MCF 10A (cell line): ENCODE data around the gene ARMC9. TPM values are rescaled to one million over a fixed set of nuclear protein-coding genes. Genes with fewer than 3 reads are reported as not detected.

Experiments
- BruUV-seq: library from RNA; stranded (reverse); fragments of 400-500 nt; replicated peaks from 2 replicates; lab custom pipeline; 2021; lab: Mats Ljungman, UMichigan
- CTCF ChIA-PET: fragments of 300-600 bp; sonication (Branson Sonifier 250); formaldehyde crosslinking; extraction: SDS; loops from one replicate; lab custom pipeline; 2021; ENCODE audit warnings: antibody characterized with exemption, inconsistent platforms; lab: Yijun Ruan, JAX
- POLR2A ChIA-PET: fragments of 300-600, 350-650 bp; sonication (Branson Sonifier 250); formaldehyde crosslinking; extraction: SDS; loops from one replicate; lab custom pipeline; 2020; ENCODE audit warnings: antibody characterized with exemption, inconsistent platforms; lab: Yijun Ruan, JAX
- DNase-seq: peaks from one replicate; pipeline ENCODE4 v3.0.0-alpha.2; 2018; ENCODE audit not compliant: unreplicated experiment
- H3K27ac Mint-ChIP-seq: one replicate; pipeline ENCODE4 v1.8.0; 2022; ENCODE audit warnings: mild to moderate bottlenecking, low read depth, mixed read lengths; ENCODE audit not compliant: unreplicated experiment
- H3K27me3 Mint-ChIP-seq: one replicate; pipeline ENCODE4 v1.8.0; 2022; ENCODE audit warnings: mixed read lengths; ENCODE audit not compliant: insufficient read depth, unreplicated experiment
- H3K36me3 Mint-ChIP-seq: one replicate; pipeline ENCODE4 v1.8.0; 2022; ENCODE audit warnings: mild to moderate bottlenecking, moderate library complexity, mixed read lengths; ENCODE audit not compliant: insufficient read depth, unreplicated experiment
- H3K4me1 Mint-ChIP-seq: one replicate; pipeline ENCODE4 v1.8.0; 2022; ENCODE audit warnings: mixed read lengths; ENCODE audit not compliant: insufficient read depth, unreplicated experiment
- H3K4me3 Mint-ChIP-seq: one replicate; pipeline ENCODE4 v1.8.0; 2022; ENCODE audit warnings: mild to moderate bottlenecking, moderate library complexity, mixed read lengths; ENCODE audit not compliant: unreplicated experiment
- H3K9me3 Mint-ChIP-seq: one replicate; pipeline ENCODE4 v1.8.0; 2022; ENCODE audit warnings: mixed read lengths; ENCODE audit not compliant: unreplicated experiment
- intact Hi-C: fragments of 100-400 bp; cut with micrococcal nuclease; formaldehyde crosslinking; loops from 2 replicates; pipeline ENCODE4 v1.14.1; 2022
- total RNA-seq: library from RNA; stranded (reverse); gene quantifications from 2 replicates; pipeline ENCODE4 v1.2.3, GENCODE V29; 2022
- TF ChIP-seq, protein P1 (sequence below): fragments of 200-600 bp; IDR thresholded peaks from one replicate; pipeline ENCODE4 v1.8.0; 2022; ENCODE audit warnings: antibody characterized with exemption, mild to moderate bottlenecking; ENCODE audit not compliant: unreplicated experiment

ARMC9 gene
- total RNA-seq, 1 experiment from 2014 or later: 16.5 TPM

DNA sequence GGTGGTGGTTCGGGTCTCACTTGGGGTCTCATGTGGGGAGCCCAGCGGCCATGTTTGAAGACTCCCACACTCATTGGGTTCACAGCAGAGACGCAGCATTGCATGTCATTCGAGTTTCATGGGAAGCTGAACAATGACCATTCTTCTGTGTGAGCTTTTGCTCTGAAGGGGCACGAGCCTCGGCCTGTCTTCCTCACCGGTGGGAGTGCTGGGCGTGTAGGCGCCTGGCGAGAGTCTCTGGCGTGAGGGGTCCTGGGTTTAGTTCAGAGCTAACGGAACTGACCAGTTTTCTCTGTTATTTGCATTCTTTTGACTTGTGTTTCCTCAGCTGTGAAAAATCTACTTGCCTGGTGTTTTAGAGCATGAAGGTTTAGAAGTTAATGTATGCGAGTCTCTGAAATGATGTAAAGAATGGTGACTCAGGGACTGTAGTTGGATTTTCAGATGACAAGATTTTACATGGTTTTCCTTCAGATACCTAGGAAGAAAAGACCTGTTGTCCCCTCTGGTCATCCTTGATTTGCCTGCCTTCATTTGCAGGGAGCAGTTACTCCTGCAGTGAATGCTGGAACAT, 98.1 kb downstream of the ARMC9 start:
- Mint-ChIP-seq H3K4me3 (no peak overlapping the region), H3K4me1 (no peaks in the 10 kb centered on the region), H3K27me3 (no peaks in the 10 kb centered on the region), H3K9me3 (no peaks in the 10 kb centered on the region), H3K36me3 (peaks cover 18% of the 10 kb centered on the region), H3K27ac (no peak overlapping the region)
- ChIA-PET POLR2A (interaction anchor here (0.8 to 0.9 kb wide), 2 partner anchors 8 to 116 kb away, joined by 4 read pairs; no protein-coding TSS in a partner anchor), CTCF (interaction anchor here (0.5 to 2.8 kb wide), 19 partner anchors 9 to 345 kb away, joined by 3 to 25 read pairs (median 6); no protein-coding TSS in a partner anchor)
- no peak for DNase-seq
- intact Hi-C loops: loop anchor here (2.0 to 10.0 kb wide), 2 partner anchors 104 to 192 kb away; no protein-coding TSS in a partner anchor
- BruUV-seq: no TSS peak
- TF ChIP-seq, protein P1, sequence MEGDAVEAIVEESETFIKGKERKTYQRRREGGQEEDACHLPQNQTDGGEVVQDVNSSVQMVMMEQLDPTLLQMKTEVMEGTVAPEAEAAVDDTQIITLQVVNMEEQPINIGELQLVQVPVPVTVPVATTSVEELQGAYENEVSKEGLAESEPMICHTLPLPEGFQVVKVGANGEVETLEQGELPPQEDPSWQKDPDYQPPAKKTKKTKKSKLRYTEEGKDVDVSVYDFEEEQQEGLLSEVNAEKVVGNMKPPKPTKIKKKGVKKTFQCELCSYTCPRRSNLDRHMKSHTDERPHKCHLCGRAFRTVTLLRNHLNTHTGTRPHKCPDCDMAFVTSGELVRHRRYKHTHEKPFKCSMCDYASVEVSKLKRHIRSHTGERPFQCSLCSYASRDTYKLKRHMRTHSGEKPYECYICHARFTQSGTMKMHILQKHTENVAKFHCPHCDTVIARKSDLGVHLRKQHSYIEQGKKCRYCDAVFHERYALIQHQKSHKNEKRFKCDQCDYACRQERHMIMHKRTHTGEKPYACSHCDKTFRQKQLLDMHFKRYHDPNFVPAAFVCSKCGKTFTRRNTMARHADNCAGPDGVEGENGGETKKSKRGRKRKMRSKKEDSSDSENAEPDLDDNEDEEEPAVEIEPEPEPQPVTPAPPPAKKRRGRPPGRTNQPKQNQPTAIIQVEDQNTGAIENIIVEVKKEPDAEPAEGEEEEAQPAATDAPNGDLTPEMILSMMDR: no peak

DNA sequence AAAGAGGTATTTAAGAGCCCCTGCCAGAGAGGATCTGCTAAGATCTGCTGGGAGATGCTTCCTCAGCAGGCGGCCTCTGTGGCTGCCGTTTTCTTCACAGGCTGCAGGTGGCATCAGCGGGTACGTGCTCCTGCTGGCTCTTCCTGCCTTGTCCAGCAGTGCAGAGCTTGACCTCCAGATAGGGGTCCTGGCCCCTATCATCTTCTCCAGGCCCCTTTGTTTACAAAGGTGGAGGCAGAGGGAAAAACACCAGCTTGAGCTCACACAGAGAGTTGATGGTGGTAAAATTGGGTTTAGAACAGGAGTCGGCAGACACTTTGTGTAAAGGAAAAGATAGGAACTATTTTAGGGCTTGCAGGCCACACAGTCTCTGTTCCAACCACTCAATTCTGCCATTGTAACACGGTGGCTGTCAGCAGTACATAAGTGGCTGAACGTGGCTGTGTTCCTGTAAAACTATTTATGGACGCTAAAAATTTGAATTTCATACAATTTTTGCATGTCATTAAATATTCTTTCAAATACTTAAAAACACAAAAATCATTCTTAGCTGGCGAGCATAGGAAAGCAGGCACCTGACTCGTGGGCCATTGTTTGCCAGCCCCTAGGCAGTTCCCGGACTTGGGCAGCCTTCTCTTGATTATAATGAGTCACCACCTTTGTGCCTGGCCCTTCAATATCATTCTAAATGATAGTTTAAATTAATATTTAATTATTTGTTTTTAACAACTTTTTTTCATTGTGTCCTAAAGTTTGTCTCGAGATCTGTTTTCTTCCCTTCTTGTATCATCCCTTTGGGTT, 98.9 kb downstream of the ARMC9 start:
- intact Hi-C loops: loop anchor here (1.0 to 10.0 kb wide), 3 partner anchors 70 to 193 kb away; no protein-coding TSS in a partner anchor
- no TSS peak for BruUV-seq
- Mint-ChIP-seq H3K36me3 (peaks cover 18% of the 10 kb centered on the region), H3K27me3 (no peaks in the 10 kb centered on the region), H3K9me3 (no peaks in the 10 kb centered on the region), H3K4me3 (no peak overlapping the region), H3K27ac (no peak overlapping the region), H3K4me1 (no peaks in the 10 kb centered on the region)
- CTCF ChIA-PET: interaction anchor here (0.6 to 2.8 kb wide), 16 partner anchors 9 to 346 kb away, joined by 3 to 25 read pairs (median 7); no protein-coding TSS in a partner anchor
- DNase-seq: peak; percentile 51
- TF ChIP-seq, protein P1: peak; percentile 42
- POLR2A ChIA-PET: interaction anchor here (0.6 to 0.9 kb wide), 3 partner anchors 9 to 115 kb away, joined by 3 to 4 read pairs (median 4); no protein-coding TSS in a partner anchor

DNA sequence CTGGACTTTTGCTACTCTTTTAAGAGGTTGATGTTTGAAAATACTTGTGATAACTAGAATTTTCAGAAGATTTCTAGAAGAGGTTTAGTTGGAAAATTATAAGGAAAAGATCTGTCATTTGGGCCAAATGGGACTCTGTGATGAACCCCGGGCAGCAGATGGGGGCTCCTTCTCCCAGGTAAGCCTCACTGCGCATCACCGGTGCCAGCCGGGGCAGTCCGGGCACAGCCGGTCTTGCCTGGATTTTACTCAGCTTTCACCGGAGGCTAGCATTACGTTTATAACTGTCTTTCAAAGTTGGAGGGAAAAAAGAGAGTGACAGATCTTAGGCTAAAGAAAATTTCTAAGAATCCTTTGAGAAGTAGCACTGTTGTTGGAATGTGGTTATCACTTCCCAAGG, 99.7 kb downstream of the ARMC9 start:
- ChIA-PET POLR2A (interaction anchor here (0.6 kb wide), 1 partner anchor 12 kb away, joined by 3 read pairs; no protein-coding TSS in a partner anchor), CTCF (interaction anchor here (0.6 to 2.8 kb wide), 12 partner anchors 8 to 233 kb away, joined by 3 to 25 read pairs (median 8); no protein-coding TSS in a partner anchor)
- Mint-ChIP-seq H3K27me3 (no peaks in the 10 kb centered on the region), H3K36me3 (peaks cover 18% of the 10 kb centered on the region), H3K4me1 (no peaks in the 10 kb centered on the region), H3K9me3 (no peaks in the 10 kb centered on the region), H3K4me3 (no peak overlapping the region), H3K27ac (no peak overlapping the region)
- no peak for DNase-seq
- BruUV-seq: no TSS peak
- intact Hi-C loops: loop anchor here (10.0 kb wide), 1 partner anchor 193 kb away; no protein-coding TSS in a partner anchor
- TF ChIP-seq, protein P1: no peak
